Adrenal gland (tissue), 5 donors: ENCODE measurements around the gene RGS9.

Source experiments
- CTCF ChIP-seq, 6 experiments: fragments of 450-650 bp in 4 of 6; fragments of 200-600 bp in 2 of 6; sonication (generic) in 1 of 6; IDR thresholded peaks; 1 replicate in 5 of 6; 2 replicates in 1 of 6; pipeline versions ENCODE4 v1.5.1 to v1.8.0; 2016 to 2021; ENCODE audit warnings: antibody characterized with exemption in 6 of 6, mild to moderate bottlenecking in 2 of 6, moderate library complexity in 1 of 6
- POLR2A ChIP-seq, 2 donors: fragments of 450-650 bp; IDR thresholded peaks; one replicate each; pipeline ENCODE4 v1.6.1; 2017; ENCODE audit warnings: antibody characterized with exemption in 2 of 2, mild to moderate bottlenecking in 2 of 2, moderate library complexity in 1 of 2
- donor health status: DM: no; HTN: no; CAD: no.

GRCh38 chr17:65261682-65262636 lies 124.8 kb downstream of the RGS9 start:
- no peak for TF ChIP-seq POLR2A (IDR thresholded peaks at IDR 0.05)
- no peak for TF ChIP-seq CTCF (IDR thresholded peaks at IDR 0.05)
